ENCODE results near the gene NRIP2. TPM values are rescaled to one million over a fixed set of nuclear protein-coding genes. Genes with fewer than 3 reads are reported as not detected.
A peak's percentile ranks its signal among the peaks of the same experiment; 100 is the strongest.

NRIP2 gene
- total RNA-seq, 2 donors from 2014 or later: 0.59 to 3.0 TPM

DNA sequence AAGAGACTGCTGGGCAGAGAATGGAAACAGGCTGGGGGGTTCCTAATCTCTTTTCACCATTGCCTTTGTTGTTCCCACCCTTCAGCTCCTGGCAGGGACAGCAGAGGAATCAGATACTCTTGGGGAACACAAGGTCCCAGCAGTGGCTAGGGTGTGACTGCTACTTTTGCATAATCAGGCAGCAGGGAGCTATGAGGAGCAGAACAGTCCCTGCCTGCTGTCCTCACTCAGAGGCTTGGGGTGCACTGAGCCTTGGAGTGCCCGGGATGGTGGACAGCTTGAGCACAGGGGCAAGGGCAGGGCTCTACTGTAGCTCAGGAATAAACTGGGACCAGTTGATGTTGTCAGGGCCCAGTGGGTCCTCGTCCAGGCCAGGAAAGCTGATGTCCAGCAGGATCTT, 23.5 kb upstream of the NRIP2 start:
- no peak for DNase-seq (ENCODE audit: low spot score)
- Histone ChIP-seq H3K27ac (peak overlapping the region in 1 of 2 donors; percentile 10), H3K36me3 (no peaks in the 10 kb centered on the region), H3K9me3 (no peaks in the 10 kb centered on the region), H3K27me3 (no peaks in the 10 kb centered on the region), H3K4me1 (peaks cover 0 to 9% of the 10 kb centered on the region in 2 donors), H3K4me3 (no peak overlapping the region)
- TF ChIP-seq, protein P1, sequence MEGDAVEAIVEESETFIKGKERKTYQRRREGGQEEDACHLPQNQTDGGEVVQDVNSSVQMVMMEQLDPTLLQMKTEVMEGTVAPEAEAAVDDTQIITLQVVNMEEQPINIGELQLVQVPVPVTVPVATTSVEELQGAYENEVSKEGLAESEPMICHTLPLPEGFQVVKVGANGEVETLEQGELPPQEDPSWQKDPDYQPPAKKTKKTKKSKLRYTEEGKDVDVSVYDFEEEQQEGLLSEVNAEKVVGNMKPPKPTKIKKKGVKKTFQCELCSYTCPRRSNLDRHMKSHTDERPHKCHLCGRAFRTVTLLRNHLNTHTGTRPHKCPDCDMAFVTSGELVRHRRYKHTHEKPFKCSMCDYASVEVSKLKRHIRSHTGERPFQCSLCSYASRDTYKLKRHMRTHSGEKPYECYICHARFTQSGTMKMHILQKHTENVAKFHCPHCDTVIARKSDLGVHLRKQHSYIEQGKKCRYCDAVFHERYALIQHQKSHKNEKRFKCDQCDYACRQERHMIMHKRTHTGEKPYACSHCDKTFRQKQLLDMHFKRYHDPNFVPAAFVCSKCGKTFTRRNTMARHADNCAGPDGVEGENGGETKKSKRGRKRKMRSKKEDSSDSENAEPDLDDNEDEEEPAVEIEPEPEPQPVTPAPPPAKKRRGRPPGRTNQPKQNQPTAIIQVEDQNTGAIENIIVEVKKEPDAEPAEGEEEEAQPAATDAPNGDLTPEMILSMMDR (IDR thresholded peaks at IDR 0.05): no peak

DNA sequence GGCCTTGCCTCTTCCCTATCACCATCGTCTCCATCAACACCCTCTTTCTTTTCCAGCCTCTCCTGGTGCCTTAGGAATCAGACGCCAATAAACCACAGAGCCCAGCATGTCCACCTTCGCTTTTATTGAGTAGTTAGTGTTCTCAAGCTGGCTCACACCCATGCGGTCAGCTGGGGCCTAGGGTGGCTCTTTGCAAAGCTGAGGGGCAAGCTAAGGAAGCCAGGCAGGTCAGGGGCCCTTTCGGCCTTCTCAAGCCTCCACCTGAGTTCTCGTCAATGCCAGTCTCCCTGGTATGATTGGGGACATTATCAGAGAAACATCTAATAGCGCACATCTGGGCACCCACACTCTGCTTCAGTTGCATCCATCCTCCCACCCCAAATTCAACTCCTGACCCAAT, 22.7 kb upstream of the NRIP2 start:
- Histone ChIP-seq H3K4me1 (peaks cover 0 to 9% of the 10 kb centered on the region in 2 donors), H3K36me3 (no peaks in the 10 kb centered on the region), H3K9me3 (no peaks in the 10 kb centered on the region), H3K27ac (no peak overlapping the region), H3K27me3 (no peaks in the 10 kb centered on the region), H3K4me3 (no peak overlapping the region)
- TF ChIP-seq, protein P1 (IDR thresholded peaks at IDR 0.05): no peak
- DNase-seq (ENCODE audit: low spot score): no peak

DNA sequence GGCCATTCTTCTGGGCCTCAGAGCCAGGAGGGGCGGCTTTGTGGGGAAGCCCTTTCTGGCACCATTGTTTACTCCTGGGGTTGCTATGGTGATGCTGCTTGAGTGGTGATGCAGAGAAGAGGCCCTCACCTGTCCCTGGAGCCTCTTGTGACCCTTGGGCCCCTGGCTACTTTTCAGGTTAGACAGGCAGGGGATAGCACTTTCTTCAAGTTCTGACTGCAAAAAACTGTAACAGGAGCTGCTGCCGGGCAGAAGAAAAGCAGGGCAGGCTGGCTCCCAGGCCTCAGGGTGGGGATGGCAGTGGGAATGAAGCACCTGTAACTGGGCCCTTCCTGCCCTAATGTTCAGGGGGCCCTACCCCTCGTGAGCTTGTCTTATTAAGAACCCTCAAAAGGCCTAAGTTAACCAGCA, 22.2 kb upstream of the NRIP2 start, which contains the start of gene TEX52:
TEX52 (minus strand) TSS at position 19 of the 411 bp plus-strand sequence; CDS start at position 6, 13 bp downstream.
- DNase-seq (ENCODE audit: low spot score): no peak
- Histone ChIP-seq H3K27me3 (no peaks in the 10 kb centered on the region), H3K4me3 (no peak within 1 kb of the TSS), H3K9me3 (no peaks in the 10 kb centered on the region), H3K36me3 (no peaks in the 10 kb centered on the region), H3K4me1 (peaks cover 0 to 9% of the 10 kb centered on the region in 2 donors), H3K27ac (no peak within 1 kb of the TSS)
- TF ChIP-seq, protein P1 (IDR thresholded peaks at IDR 0.05): no peak

DNA sequence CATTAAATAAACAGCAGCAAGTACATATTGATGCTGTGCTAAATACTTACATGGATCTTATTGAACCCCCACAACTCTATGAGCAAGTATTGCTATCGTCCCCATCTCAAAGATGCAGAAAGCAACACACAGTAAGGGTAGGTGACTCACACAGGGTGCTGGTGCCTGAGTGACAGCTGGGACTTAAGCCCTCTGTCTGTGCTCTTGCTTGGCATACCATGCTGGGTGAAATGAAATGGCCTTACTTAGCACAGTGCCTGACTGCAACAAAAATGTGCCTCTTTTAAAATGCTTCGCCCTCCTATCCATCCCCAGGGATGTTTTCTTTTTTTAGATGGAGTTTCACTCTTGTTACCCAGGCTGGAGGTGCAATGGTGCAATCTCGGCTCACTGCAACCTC, 21.2 kb upstream of the NRIP2 start:
- Histone ChIP-seq H3K4me1 (peaks cover 0 to 9% of the 10 kb centered on the region in 2 donors), H3K36me3 (no peaks in the 10 kb centered on the region), H3K27ac (no peak overlapping the region), H3K27me3 (no peaks in the 10 kb centered on the region), H3K9me3 (no peaks in the 10 kb centered on the region), H3K4me3 (no peak overlapping the region)
- DNase-seq (ENCODE audit: low spot score): no peak
- TF ChIP-seq, protein P1 (IDR thresholded peaks at IDR 0.05): no peak

DNA sequence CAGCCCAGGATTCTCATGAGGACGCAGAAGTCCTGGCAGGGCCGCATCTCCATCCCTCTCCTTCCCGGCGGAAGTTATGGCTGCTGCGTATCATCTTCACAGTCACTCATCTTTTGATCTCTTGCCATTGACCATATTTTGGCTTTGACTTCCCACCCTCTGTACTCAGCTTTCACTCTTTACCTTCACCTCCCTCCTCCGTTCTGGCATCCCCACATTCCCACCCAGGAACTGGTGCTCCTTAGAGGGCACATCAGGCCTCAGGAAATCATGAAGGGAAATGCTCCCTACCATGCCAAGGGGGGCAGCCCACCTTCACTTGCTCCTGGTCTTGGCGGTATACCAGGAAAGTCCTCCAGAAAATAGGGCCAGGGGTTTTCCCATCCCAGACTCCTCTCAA, 20.7 kb upstream of the NRIP2 start:
- no peak overlapping the region for H3K4me3 ChIP-seq

More for the DNA sequence above, 20.7 kb upstream of the NRIP2 start:
- H3K27ac ChIP-seq: no peak overlapping the region
- no peaks in the 10 kb centered on the region for H3K9me3 ChIP-seq
- TF ChIP-seq, protein P1 (IDR thresholded peaks at IDR 0.05): no peak
- no peaks in the 10 kb centered on the region for H3K27me3 ChIP-seq
- no peaks in the 10 kb centered on the region for H3K36me3 ChIP-seq
- peaks cover 0 to 9% of the 10 kb centered on the region in 2 donors for H3K4me1 ChIP-seq
- DNase-seq (ENCODE audit: low spot score): no peak

Data from right atrium auricular region (tissue), 2 donors.